Measurements from ENCODE around the gene PXT1. TPM values are rescaled to one million over a fixed set of nuclear protein-coding genes. Genes with fewer than 3 reads are reported as not detected.
"Not testable (repeated sequence)": the region's sequence is repeated elsewhere in the genome, so short reads cannot be mapped to it uniquely, and the experiment has no call there.

PXT1 gene
- total RNA-seq, 2 experiments from 2014 or later, result 0.17 to 0.40 TPM

DNA sequence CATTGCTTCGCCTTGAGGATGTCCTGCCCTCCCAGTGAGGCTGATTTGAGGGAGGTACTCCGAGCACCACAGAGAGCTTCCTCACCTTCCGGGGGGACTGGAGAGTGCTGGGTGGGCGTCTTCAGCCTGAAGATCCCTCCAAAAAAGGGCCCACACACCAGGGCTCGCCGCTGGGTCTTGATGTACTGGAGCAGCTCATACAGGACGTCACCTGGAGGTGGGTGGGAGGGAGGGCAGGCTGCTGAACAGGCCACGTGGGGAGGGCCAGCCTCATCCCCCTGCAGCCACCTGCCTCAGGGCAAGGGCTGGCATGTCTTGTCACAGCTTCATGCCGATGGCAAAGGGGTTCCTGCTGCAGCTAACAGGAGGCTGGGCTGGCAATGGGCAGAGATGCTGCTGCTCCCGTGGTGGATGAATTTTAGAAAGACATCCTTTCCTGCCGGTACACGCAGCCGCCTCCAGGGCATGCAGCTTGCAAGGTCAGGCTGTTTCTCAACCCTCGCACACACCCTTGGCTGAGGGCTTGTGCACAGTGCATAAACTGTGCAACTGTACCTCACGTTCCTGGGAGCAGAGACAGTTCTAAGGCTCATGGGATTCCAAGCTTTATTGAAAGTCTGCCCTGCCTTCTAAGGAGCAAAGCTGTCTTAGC, 69.2 kb downstream of the PXT1 start:
- ChIA-PET POLR2A (no interaction called here), CTCF (interaction anchor here (1.1 to 1.3 kb wide), 3 partner anchors 11 to 33 kb away, joined by 3 to 4 read pairs (median 3); no protein-coding TSS in a partner anchor)
- H3K36me3 Mint-ChIP-seq (ENCODE audit: low read depth), result peaks cover 27% of the 10 kb centered on the region
- H3K4me3 Mint-ChIP-seq, result no peak overlapping the region
- no peaks in the 10 kb centered on the region for H3K9me3 Mint-ChIP-seq
- H3K4me1 Mint-ChIP-seq, result peaks cover 1% of the 10 kb centered on the region
- H3K27me3 Mint-ChIP-seq, result no peaks in the 10 kb centered on the region
- DNase-seq, result no peak
- H3K27ac Mint-ChIP-seq, result no peak overlapping the region

- CTCF ChIA-PET, result interaction anchor here (1.2 kb wide), 1 partner anchor 387 kb away, joined by 3 read pairs; no protein-coding TSS in a partner anchor
- no peaks in the 10 kb centered on the region for H3K27me3 Mint-ChIP-seq
- H3K36me3 Mint-ChIP-seq (ENCODE audit: low read depth), result peaks cover 25% of the 10 kb centered on the region
- no peak for DNase-seq
- H3K27ac Mint-ChIP-seq, result no peak overlapping the region
- POLR2A ChIA-PET, result no interaction called here
- H3K4me1 Mint-ChIP-seq, result no peaks in the 10 kb centered on the region
- no peaks in the 10 kb centered on the region for H3K9me3 Mint-ChIP-seq
- H3K4me3 Mint-ChIP-seq, result no peak overlapping the region
These were observed 70.6 kb downstream of the PXT1 start for GRCh38 chr6:36372088-36372487.

DNA sequence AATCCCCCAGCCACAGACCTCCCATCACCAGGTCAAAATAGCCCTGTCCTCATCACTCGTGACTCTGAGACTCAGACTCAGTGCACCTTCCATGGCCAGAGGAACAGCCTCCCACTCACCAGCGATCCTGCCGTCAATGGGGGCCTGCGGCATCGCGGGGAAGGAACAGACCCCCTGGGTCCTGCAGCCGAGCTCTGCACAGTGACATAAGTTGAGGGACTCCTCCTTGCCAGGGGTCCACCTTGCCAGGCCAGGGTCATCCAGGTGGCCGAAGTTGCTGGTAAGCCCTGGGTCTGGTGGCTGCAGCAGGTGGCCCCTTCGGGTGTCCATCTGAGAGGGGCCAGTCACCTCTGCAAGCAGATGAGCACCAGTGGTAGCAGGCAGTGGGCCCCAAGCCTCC, 71.4 kb downstream of the PXT1 start:
- no peaks in the 10 kb centered on the region for H3K27me3 Mint-ChIP-seq
- no peaks in the 10 kb centered on the region for H3K4me1 Mint-ChIP-seq
- H3K4me3 Mint-ChIP-seq, result no peak overlapping the region
- H3K27ac Mint-ChIP-seq, result no peak overlapping the region
- peaks cover 27% of the 10 kb centered on the region for H3K36me3 Mint-ChIP-seq (ENCODE audit: low read depth)
- no peaks in the 10 kb centered on the region for H3K9me3 Mint-ChIP-seq
- ChIA-PET POLR2A (interaction anchor here (0.6 kb wide), 1 partner anchor 34 kb away, joined by 8 read pairs; no protein-coding TSS in a partner anchor), CTCF (no interaction called here)
- no peak for DNase-seq

DNA sequence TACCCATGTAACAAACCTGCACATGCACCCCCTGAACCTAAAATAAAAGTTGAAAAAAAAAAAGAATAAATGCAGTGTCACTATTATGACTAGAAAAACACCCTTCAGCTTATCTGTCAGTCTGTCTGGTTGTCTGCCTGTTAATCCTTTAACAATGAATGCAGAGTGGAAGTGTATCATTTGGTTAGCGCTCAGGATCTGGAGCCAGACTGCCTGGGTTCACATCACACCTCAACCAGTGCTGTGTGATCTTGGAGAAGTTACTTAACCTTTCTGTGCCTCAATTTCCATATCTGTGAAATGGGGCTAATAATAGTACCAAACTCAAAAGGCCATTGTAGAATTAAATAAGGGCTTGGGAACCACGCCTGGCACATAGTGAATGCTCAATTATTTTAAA, 72.0 kb downstream of the PXT1 start:
- Mint-ChIP-seq H3K4me1 (no peaks in the 10 kb centered on the region), H3K27me3 (no peaks in the 10 kb centered on the region), H3K36me3 (ENCODE audit: low read depth) (peaks cover 23% of the 10 kb centered on the region), H3K9me3 (no peaks in the 10 kb centered on the region), H3K4me3 (no peak overlapping the region), H3K27ac (no peak overlapping the region)
- ChIA-PET POLR2A (interaction anchor here (0.6 kb wide), 1 partner anchor 35 kb away, joined by 8 read pairs; no protein-coding TSS in a partner anchor), CTCF (interaction anchor here (0.6 to 1.3 kb wide), 2 partner anchors 12 to 15 kb away, joined by 3 read pairs; no protein-coding TSS in a partner anchor)
- DNase-seq, result no peak

DNA sequence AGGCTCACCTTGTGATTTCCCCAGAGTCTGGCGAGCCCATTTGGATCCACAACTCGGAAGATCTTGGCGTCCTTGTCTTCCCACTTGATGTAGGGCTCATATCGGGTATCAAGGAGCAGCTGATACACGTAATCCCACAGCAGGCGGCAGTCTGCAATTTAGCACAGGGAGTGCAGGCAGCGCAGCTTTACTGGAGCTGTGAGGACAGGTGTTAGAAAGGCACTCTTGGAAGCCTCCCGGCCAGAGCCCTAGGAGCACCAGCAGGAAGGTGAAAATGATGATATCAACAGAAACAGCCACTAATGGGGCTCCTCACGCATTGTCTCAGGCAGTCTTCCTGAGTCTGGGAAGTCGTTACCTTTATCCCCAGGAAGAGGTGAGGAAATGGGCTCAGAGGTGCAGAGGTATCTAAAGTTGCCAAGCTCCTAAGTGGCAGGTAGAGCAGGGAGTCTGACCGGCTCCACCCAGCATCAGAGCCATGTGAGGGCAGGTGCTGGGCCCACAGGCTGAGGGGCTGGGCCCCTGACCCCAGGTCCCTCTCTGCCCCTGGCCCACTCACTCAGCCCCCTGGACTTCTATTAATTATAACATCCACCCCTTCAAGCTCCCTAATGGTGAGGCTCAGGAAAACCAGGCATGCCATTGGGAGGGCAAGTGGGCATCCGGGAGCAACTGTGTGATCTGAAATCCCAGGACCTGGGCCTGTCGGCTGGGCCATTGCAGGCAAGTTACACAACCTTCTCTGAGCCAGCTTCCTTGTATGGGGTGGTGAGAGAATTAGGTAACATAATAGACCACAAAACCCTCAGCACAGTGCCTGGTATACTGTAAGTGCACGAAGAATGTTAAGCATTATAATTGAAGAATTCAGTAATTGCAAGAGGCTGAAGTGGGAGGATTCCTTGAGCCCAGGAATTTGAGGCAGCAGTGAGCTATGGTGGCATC, 73.5 kb downstream of the PXT1 start:
- Mint-ChIP-seq H3K27ac (no peak overlapping the region), H3K27me3 (no peaks in the 10 kb centered on the region), H3K4me3 (no peak overlapping the region), H3K9me3 (no peaks in the 10 kb centered on the region), H3K4me1 (no peaks in the 10 kb centered on the region), H3K36me3 (ENCODE audit: low read depth) (peaks cover 22% of the 10 kb centered on the region)
- ChIA-PET CTCF (interaction anchor here (1.3 kb wide), 1 partner anchor 10 kb away, joined by 3 read pairs; no protein-coding TSS in a partner anchor), POLR2A (interaction anchor here (0.5 kb wide), 1 partner anchor 751 kb away, joined by 3 read pairs; no protein-coding TSS in a partner anchor)
- DNase-seq, result no peak

GRCh38 chr6:36368421-36368820, 74.2 kb downstream of the PXT1 start:
- DNase-seq, result no peak
- Mint-ChIP-seq H3K27ac (no peak overlapping the region), H3K27me3 (no peaks in the 10 kb centered on the region), H3K4me3 (no peak overlapping the region), H3K36me3 (ENCODE audit: low read depth) (peaks cover 22% of the 10 kb centered on the region), H3K4me1 (no peaks in the 10 kb centered on the region), H3K9me3 (no peaks in the 10 kb centered on the region)
- CTCF ChIA-PET, result no interaction called here
- POLR2A ChIA-PET, result no interaction called here

DNA sequence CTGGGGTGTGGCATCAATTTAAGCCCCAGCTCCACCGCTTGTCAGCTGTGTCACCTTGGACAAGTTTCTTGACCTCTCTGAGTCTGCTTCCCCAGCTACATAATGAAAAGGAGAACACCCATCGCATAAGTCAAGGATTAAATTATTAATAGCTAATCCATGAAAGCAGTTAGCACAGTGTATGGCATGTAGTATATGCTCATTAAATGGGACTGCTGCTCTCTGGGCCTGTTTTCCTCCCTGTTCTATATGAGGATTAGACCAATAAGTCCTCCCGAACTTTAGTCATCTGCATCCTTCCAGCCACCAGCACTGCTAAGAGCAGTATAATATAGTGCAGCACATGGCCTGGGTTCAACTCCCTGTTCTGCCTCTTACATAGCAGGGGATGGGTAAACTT, 74.9 kb downstream of the PXT1 start:
- peaks cover 25% of the 10 kb centered on the region for H3K36me3 Mint-ChIP-seq (ENCODE audit: low read depth)

DNA sequence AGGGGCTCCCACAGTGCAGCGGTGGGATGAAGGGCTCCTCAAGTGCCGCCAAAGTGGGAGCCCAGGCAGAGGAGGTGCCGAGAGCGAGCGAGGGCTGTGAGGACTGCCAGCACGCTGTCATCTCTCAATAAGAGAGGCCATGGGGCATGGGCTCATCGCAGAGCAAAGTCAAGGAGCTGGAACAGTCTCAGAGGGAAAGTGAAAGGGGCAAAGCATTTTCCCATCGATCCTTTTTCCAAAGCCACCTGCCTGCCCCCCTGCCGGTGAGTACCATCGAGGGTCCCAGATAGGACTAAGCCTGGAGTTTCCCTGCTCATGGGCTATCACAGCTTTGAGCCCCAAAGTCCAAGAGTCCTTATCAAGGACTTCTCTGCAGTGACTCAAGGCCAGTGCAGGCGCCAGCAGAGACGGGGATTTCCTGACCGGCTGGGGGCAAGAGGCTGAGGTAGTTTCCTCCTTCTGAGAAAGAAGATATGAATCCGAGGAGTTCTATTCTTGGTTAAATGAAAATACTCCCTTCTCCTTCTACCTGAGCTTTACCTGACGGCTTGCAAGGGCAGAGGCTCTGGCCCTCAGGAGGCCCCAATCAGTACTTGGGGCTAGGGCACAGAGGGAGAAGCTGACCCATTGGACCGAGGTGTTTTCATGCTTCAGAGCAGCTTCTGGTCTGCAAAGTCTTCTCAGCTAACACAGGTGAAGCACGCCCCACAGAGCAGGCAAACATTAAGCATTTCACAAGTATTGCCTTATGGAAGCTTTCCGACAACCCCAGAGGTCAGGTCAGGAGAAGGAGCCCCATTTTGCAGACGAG, 77.8 kb downstream of the PXT1 start:
- POLR2A ChIA-PET, result interaction anchor here (0.6 kb wide), 1 partner anchor 15 kb away, joined by 11 read pairs; no protein-coding TSS in a partner anchor
- no peak overlapping the region for H3K27ac Mint-ChIP-seq
- H3K9me3 Mint-ChIP-seq, result no peaks in the 10 kb centered on the region
- H3K4me3 Mint-ChIP-seq, result no peak overlapping the region
- no peaks in the 10 kb centered on the region for H3K27me3 Mint-ChIP-seq
- no peak for DNase-seq
- peaks cover 3% of the 10 kb centered on the region for H3K4me1 Mint-ChIP-seq
- CTCF ChIA-PET, result interaction anchor here (1.1 to 1.8 kb wide), 4 partner anchors 9 to 45 kb away, joined by 3 to 7 read pairs (median 4); no protein-coding TSS in a partner anchor
- peaks cover 15% of the 10 kb centered on the region for H3K36me3 Mint-ChIP-seq (ENCODE audit: low read depth)

More for the DNA sequence above, 74.9 kb downstream of the PXT1 start:
- no peaks in the 10 kb centered on the region for H3K4me1 Mint-ChIP-seq
- DNase-seq, result no peak
- ChIA-PET POLR2A (no interaction called here), CTCF (no interaction called here)
- no peak overlapping the region for H3K4me3 Mint-ChIP-seq
- H3K27me3 Mint-ChIP-seq, result no peaks in the 10 kb centered on the region
- H3K27ac Mint-ChIP-seq, result no peak overlapping the region
- no peaks in the 10 kb centered on the region for H3K9me3 Mint-ChIP-seq

DNA sequence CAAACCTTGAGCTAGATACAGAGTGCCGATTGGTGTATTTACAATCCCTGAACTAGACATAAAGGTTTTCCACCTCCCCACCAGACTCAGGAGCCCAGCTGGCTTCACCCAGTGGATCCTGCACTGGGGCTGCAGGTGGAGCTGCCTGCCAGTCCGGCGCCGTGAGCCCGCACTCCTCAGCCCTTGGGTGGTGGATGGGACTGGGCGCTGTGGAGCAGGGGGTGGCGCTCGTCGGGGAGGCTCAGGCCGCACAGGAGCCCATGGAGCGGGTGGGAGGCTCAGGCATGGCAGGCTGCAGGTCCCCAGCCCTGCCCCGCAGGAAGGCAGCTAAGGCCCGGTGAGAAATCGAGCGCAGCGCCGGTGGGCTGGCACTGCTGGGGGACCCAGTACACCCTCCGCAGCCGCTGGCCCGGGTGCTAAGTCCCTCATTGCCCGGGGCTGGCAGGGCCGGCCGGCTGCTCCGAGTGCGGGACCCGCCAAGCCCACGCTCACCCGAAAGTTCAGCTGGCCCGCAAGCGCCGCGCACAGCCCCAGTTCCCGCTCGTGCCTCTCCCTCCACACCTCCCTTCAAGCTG, 78.5 kb downstream of the PXT1 start:
- H3K36me3 Mint-ChIP-seq (ENCODE audit: low read depth), result peaks cover 15% of the 10 kb centered on the region
- H3K9me3 Mint-ChIP-seq, H3K27me3 Mint-ChIP-seq, H3K27ac Mint-ChIP-seq, DNase-seq, H3K4me1 Mint-ChIP-seq, H3K4me3 Mint-ChIP-seq: not testable (repeated sequence)
- ChIA-PET POLR2A (interaction anchor here (0.6 kb wide), 1 partner anchor 14 kb away, joined by 11 read pairs; no protein-coding TSS in a partner anchor), CTCF (interaction anchor here (1.0 to 1.8 kb wide), 3 partner anchors 9 to 23 kb away, joined by 3 to 7 read pairs (median 4); no protein-coding TSS in a partner anchor)

- POLR2A ChIA-PET, result not testable (repeated sequence)
These were observed 79.3 kb downstream of the PXT1 start for GRCh38 chr6:36363371-36363752.

DNA sequence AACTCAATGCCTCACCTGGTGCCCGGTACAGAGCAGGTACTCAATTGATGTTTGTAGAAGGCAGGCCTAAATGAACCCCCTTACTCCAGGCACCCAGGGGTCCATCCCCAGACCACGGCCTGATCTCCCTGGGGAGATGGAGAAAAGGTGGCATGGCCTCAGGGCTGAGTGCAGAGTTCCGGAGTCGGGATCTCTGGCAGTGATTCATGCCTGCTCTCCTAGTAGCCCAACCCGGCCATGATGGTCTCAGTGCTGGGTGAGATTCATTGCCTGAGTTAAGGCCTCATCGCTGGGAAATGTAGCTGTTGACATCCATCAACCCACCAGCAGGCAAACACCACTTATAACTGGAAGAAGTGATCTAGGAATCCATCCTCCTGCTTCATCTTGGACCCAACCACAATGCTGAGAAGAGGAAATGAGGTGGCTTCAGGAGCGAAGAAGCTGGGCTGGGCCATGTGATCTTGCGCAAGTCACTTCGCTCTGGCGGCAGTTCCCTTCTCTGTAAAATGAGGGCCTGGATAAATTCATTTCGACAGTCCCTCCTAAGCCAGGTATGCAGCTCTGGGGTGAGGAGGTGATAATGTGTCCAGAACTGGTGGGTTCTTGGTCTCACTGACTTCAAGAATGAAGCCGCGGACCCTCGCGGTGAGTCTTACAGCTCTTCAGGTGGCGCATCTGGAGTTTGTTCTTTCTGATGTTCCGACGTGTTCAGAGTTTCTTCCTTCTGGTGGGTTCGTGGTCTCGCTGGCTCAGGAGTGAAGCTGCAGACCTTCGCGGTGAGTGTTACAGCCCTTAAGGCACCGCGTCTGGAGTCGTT, 79.9 kb downstream of the PXT1 start:
- H3K27me3 Mint-ChIP-seq, result peaks cover 3% of the 10 kb centered on the region
- no peak overlapping the region for H3K4me3 Mint-ChIP-seq
- POLR2A ChIA-PET, result no interaction called here
- DNase-seq, result no peak
- no peaks in the 10 kb centered on the region for H3K9me3 Mint-ChIP-seq
- CTCF ChIA-PET, result interaction anchor here (0.6 to 1.7 kb wide), 5 partner anchors 12 to 841 kb away, joined by 3 to 5 read pairs (median 4); no protein-coding TSS in a partner anchor
- H3K27ac Mint-ChIP-seq, result no peak overlapping the region
- peaks cover 9% of the 10 kb centered on the region for H3K36me3 Mint-ChIP-seq (ENCODE audit: low read depth)
- peaks cover 15% of the 10 kb centered on the region for H3K4me1 Mint-ChIP-seq

More at GRCh38 chr6:36363371-36363752, 79.3 kb downstream of the PXT1 start:
- DNase-seq; H3K27ac Mint-ChIP-seq; H3K27me3 Mint-ChIP-seq; H3K4me3 Mint-ChIP-seq; H3K36me3 Mint-ChIP-seq (ENCODE audit: low read depth); H3K9me3 Mint-ChIP-seq; H3K4me1 Mint-ChIP-seq: not testable (repeated sequence)
- CTCF ChIA-PET, result interaction anchor here (1.0 to 1.7 kb wide), 3 partner anchors 12 to 22 kb away, joined by 3 to 5 read pairs (median 3); no protein-coding TSS in a partner anchor

Measured in activated CD4-positive, alpha-beta T cell treated with anti-CD3 and anti-CD28 coated beads, Interleukin-2, amount 10 ng/mL, durations not matched to agents 7 days and 5 days (primary cell).